ENCODE measurements around the gene CBFA2T2.
"Not testable (repeated sequence)": the region's sequence is repeated elsewhere in the genome, so short reads cannot be mapped to it uniquely, and the experiment has no call there.

The CBFA2T2 gene

DNA sequence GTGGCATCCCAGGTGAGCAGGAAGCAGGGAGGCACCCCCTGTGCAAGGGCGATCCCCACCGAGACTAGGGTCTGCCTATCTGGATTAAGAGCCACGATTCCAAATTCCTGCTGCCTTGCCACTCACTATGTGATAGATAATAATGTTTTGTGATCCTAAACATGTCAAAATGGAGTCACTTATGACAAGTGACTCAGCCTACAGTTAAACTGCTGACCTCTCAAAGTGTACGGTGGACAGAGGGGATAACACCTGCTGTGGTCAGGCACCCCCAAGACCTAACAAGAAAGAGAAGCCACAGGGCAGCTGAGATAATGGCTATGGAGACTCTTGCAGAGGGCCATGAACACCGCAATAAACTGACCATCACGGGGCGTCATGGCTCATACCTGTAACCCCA is 30.3 kb upstream of the CBFA2T2 start:
- Mint-ChIP-seq H3K36me3 (ENCODE audit: insufficient read depth) (no peaks in the 10 kb centered on the region), H3K9me3 (no peaks in the 10 kb centered on the region), H3K4me1 (ENCODE audit: low read depth in 2 of 2) (peaks cover 0 to 3% of the 10 kb centered on the region in 2 donors), H3K4me3 (no peak overlapping the region), H3K27me3 (no peaks in the 10 kb centered on the region), H3K27ac (no peak overlapping the region)
- ATAC-seq (replicated peaks) (no peak), DNase-seq (no peak)

DNA sequence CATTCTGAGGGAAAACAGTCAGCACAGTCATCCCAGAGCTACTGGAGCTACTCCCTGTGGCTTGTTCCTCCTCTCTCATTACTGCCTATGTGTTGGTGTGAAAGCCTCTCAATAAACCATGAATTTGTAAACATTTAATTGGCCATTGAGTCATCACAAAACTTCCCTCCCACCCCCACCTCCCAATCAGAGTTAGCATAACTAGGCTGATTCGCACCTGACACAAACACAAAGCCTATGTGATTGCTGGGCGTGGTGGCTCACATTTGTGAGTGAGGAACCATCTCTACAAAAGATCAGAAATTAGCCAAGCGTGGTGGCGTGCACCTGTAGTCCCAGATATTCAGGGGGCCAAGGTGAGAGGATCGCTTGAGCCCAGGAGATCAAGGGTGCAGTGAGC is 29.2 kb upstream of the CBFA2T2 start:
- no peak overlapping the region for H3K27ac Mint-ChIP-seq
- no peaks in the 10 kb centered on the region for H3K27me3 Mint-ChIP-seq
- ATAC-seq (replicated peaks) (no peak), DNase-seq (no peak)
- peaks cover 0 to 3% of the 10 kb centered on the region in 2 donors for H3K4me1 Mint-ChIP-seq (ENCODE audit: low read depth in 2 of 2)
- no peaks in the 10 kb centered on the region for H3K36me3 Mint-ChIP-seq (ENCODE audit: insufficient read depth)
- no peaks in the 10 kb centered on the region for H3K9me3 Mint-ChIP-seq
- no peak overlapping the region for H3K4me3 Mint-ChIP-seq

DNA sequence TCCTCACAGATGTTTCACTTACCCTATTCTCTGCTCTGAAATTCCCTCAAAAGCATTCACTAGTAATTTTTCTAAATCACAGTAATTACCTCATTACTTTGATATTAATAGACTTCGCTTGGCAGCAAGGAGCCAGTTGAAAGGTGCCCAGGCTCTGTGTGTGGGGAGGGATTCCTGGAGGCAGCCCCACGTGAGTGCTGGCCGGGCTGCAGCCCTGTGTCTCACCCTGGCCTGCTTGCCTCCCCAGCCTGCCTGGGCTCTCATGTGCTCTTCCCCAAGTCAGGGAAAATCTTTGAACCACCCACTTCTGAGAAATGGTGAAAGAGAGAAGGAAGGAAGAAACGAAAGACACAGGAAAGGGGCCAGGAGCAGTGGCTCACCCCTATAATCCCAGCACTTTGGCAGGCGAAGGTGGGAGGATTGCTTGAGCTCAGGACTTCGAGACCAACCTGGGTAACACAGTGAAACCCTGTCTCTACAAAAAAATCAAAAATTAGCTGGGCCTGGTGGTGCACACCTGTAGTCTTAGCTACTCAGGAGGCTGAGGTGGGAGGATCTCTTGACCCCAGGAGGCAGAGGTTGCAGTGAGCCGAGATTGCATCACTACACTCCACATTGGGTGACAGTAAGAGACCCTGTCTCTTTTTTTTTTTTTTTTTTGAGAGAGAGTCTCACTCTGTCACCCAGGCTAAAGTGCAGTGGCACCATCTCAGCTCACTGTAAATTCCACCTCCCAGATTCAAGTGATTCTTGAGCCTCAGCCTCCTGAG is 26.4 kb upstream of the CBFA2T2 start:
- H3K4me3 Mint-ChIP-seq, result no peak overlapping the region
- no peaks in the 10 kb centered on the region for H3K27me3 Mint-ChIP-seq
- no peak for ATAC-seq (replicated peaks)

DNA sequence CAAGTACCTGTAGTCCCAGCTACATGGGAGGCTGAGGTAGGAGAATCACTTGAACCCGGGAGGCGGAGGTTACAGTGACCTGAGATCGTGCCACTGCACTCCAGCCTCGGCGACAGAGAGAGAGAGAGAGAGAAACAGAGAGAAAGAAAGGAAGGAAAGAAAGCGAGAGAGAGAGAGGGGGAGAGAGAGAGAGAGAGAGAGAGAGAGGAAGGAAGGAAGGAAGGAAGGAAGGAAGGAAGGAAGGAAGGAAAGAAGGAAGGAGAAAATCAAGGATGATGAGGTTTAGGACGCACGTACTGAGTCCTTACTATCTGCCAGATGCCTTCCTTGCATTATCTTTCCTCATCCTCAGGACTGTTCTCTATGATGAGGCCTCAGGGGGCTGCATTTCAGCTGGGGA is 25.1 kb upstream of the CBFA2T2 start:
- H3K4me1 Mint-ChIP-seq (ENCODE audit: low read depth in 2 of 2); H3K9me3 Mint-ChIP-seq; H3K36me3 Mint-ChIP-seq (ENCODE audit: insufficient read depth); DNase-seq; H3K4me3 Mint-ChIP-seq; ATAC-seq (replicated peaks); H3K27me3 Mint-ChIP-seq: not testable (repeated sequence)
- peak overlapping the region in 1 of 2 donors; percentile 9 for H3K27ac Mint-ChIP-seq

More for the DNA sequence above, 26.4 kb upstream of the CBFA2T2 start:
- no peaks in the 10 kb centered on the region for H3K4me1 Mint-ChIP-seq (ENCODE audit: low read depth in 2 of 2)
- H3K36me3 Mint-ChIP-seq (ENCODE audit: insufficient read depth), result no peaks in the 10 kb centered on the region
- DNase-seq, result no peak
- H3K27ac Mint-ChIP-seq, result peak overlapping the region in 1 of 2 donors; percentile 42
- H3K9me3 Mint-ChIP-seq, result no peaks in the 10 kb centered on the region

DNA sequence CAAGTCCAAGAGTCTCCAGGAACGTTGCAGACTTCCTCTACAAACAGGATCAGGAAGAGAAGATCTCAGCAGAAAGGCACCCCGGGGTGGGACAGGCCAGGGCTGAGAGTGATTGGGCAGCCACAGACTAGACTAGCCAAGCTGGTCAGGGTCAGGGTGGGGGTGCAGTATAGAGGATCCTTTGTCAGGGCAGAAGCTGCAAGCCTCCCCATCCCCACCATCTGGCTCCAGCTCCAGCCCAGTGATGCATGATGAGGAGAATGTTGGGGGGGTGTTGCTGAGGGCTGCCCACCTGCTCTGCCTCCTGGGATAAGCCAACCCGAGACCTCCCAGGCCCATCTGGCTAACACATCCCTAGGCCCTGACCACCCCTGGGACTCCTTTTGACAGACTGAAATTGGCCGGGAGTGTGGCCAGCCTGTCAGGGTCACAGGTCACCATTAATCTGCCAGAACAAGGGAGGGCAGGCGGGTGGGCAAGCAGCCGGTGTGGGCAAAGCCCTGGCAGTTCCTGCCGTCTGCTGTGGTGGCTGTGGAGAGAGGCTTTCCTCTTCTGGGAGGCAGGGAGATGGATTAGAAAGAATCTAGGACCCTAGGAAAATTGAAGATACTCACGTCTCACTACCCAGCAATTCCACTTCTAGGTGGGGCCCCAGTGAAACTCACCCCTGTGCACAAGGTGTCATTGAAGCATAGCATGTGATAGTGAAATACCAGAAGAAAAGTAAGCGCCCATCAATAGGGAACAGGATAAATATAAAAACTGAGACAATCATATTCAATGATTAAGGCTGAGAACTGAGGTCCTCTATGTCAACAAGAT is 24.2 kb upstream of the CBFA2T2 start:
- no peak overlapping the region for H3K4me3 Mint-ChIP-seq
- H3K4me1 Mint-ChIP-seq (ENCODE audit: low read depth in 2 of 2), result no peaks in the 10 kb centered on the region
- H3K9me3 Mint-ChIP-seq, result no peaks in the 10 kb centered on the region
- ATAC-seq (replicated peaks) (no peak), DNase-seq (no peak)
- H3K36me3 Mint-ChIP-seq (ENCODE audit: insufficient read depth), result no peaks in the 10 kb centered on the region
- H3K27me3 Mint-ChIP-seq, result no peaks in the 10 kb centered on the region
- H3K27ac Mint-ChIP-seq, result no peak overlapping the region

DNA sequence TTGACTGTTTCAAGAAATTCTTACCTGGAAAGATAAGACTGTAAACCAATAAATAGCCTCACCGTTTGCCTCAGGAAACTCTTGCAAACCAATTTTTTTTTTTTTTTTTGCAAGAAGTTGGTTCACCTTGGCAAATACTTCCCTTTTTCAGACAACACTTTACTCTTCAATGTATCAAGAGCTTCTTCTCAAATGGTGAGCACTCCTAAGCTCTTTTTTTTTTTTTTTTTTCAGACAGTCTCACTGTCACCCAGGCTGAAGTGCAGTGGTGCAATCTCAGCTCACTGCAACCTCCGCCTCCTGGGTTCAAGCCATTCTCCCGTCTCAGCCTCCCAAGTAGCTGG is 23.6 kb upstream of the CBFA2T2 start:
- H3K4me1 Mint-ChIP-seq (ENCODE audit: low read depth in 2 of 2), result no peaks in the 10 kb centered on the region
- no peaks in the 10 kb centered on the region for H3K9me3 Mint-ChIP-seq
- H3K4me3 Mint-ChIP-seq, result no peak overlapping the region
- DNase-seq, result no peak
- H3K27me3 Mint-ChIP-seq, result no peaks in the 10 kb centered on the region
- no peak overlapping the region for H3K27ac Mint-ChIP-seq
- no peak for ATAC-seq (replicated peaks)
- H3K36me3 Mint-ChIP-seq (ENCODE audit: insufficient read depth), result no peaks in the 10 kb centered on the region

DNA sequence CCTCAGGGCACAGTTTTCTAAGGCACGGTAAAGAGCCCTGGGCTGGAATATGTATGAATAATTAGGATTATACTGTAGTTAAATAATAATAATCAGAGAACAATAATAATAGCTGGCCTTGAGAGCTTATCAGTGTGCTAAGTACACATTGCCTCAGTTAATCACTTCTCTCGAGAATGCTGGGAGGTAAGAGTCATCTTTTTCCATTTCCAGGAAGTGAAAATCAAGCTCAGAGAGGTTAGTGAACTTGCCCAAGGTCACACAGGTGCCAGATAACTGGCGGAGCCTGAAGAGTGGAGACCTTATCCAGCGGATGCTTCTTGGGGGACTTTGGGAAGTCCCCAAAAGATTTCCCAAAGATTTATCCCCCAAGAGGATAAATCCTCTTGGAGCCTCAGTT is 19.4 kb upstream of the CBFA2T2 start:
- Mint-ChIP-seq H3K27me3 (no peaks in the 10 kb centered on the region), H3K4me1 (ENCODE audit: low read depth in 2 of 2) (no peaks in the 10 kb centered on the region), H3K4me3 (no peak overlapping the region), H3K27ac (peak overlapping the region in 1 of 2 donors; percentile 20), H3K36me3 (ENCODE audit: insufficient read depth) (peaks cover 4% of the 10 kb centered on the region), H3K9me3 (no peaks in the 10 kb centered on the region)
- no peak for ATAC-seq (replicated peaks)
- DNase-seq, result no peak

DNA sequence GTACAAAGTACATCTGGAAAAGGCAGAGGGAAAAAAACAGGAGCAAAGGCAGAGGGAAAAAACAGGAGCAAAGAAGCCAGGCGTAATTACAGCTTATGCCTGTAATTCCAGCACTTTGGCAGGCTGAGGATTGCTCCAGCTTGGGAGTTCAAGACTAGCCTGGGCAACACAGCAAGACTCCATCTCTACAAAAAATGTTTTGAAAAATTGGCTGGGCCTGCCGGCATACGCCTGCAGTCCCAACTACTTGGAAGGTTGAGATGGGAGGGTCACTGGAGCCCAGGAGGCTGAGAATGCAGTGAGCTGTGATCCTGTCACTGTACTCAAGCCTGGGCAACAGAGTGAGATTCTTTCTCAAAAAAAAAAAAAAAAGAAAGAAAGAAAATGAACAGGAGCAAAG is 19.0 kb upstream of the CBFA2T2 start:
- no peak for ATAC-seq (replicated peaks)
- Mint-ChIP-seq H3K4me1 (ENCODE audit: low read depth in 2 of 2) (no peaks in the 10 kb centered on the region), H3K27ac (no peak overlapping the region), H3K27me3 (no peaks in the 10 kb centered on the region), H3K4me3 (no peak overlapping the region), H3K36me3 (ENCODE audit: insufficient read depth) (peaks cover 4% of the 10 kb centered on the region), H3K9me3 (no peaks in the 10 kb centered on the region)
- no peak for DNase-seq

DNA sequence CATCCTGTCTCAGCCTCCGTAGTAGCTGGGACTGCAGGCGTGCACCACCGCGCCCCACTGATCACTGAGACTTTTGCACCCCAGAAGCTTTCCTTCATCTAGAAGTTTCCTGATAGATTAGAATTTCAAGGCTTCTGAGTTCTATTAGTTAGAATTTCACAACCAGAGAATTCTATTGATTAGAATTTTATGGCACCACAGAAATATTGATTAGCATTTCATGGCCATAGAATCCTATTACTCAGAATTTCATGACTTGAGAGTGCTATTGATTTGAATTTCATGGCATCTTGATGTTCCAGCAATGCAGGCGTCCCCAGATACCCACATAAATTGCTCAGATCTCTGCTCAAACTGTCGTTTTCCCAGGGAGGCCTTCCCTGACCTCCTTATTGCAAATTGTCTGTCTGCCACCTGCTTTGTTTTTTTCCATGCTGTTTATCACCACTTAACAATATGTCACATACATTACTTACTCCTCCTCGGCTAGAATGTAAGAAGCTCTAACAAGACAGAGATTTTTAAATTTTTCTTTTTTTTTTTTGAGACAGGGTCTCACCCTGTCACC is 16.9 kb upstream of the CBFA2T2 start:
- Mint-ChIP-seq H3K27ac (no peak overlapping the region), H3K36me3 (ENCODE audit: insufficient read depth) (peaks cover 4% of the 10 kb centered on the region), H3K4me1 (ENCODE audit: low read depth in 2 of 2) (no peaks in the 10 kb centered on the region), H3K9me3 (no peaks in the 10 kb centered on the region), H3K4me3 (no peak overlapping the region), H3K27me3 (no peaks in the 10 kb centered on the region)
- ATAC-seq (replicated peaks) (no peak), DNase-seq (no peak)

DNA sequence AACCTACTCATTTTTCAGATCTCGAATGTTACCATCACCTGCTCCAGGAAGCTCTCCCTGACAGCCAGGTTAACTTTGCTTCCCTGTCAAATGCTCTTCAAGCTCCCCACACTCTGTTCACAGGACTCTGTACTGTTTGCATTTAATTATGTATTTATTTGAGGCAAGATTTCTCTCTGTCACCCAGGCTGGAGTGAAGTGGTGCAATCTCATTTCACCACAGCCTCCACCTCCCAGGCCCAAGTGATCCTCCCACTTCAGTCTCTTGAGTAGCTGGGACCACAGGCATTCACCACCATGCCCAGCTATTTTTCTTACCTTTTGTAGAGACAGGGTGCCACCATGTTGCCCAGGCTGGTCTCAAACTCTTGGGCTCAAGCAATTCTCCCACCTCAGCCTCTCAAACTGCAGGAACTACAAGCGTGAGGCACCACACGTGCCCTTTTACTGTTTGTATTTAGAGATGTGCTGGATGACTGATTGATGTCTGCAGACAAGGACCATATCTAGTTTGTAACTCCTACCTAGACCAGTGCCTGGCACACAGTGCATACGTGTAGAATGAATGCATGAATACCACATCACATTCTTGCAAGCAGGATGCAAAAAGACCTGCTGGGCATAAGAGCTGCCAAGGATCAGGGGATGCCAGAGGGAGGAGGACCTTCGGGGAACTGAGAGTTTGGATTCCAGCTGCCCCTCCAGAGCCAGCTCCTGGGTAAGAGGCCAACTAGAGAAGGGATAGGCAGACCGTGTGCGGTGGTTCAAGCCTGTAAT is 15.6 kb upstream of the CBFA2T2 start:
- Mint-ChIP-seq H3K36me3 (ENCODE audit: insufficient read depth) (peaks cover 4% of the 10 kb centered on the region), H3K9me3 (no peaks in the 10 kb centered on the region), H3K27me3 (no peaks in the 10 kb centered on the region), H3K4me1 (ENCODE audit: low read depth in 2 of 2) (no peaks in the 10 kb centered on the region), H3K4me3 (no peak overlapping the region), H3K27ac (no peak overlapping the region)
- no peak for ATAC-seq (replicated peaks)
- DNase-seq, result no peak

DNA sequence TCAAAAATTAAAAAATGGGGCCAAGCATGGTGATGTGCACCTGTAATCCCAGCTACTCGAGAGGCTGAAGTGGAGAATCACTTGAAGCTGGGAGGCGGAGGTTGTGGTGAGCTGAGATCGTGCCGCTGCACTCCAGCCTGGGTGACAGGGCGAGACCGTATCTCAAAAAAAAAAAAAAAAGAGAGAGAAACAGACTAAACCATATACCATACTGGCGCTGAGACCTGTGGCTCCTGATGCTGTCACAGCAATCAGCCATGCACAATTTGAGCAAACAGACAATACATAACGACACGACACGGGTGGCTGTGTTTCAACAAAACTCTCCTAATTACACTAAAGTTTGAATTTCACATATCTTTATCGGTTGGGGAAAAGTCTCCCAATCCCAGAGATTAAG is 14.9 kb upstream of the CBFA2T2 start:
- H3K27ac Mint-ChIP-seq, result no peak overlapping the region
- ATAC-seq (replicated peaks) (no peak), DNase-seq (no peak)
- no peaks in the 10 kb centered on the region for H3K27me3 Mint-ChIP-seq
- H3K9me3 Mint-ChIP-seq, result no peaks in the 10 kb centered on the region
- peaks cover 4% of the 10 kb centered on the region for H3K36me3 Mint-ChIP-seq (ENCODE audit: insufficient read depth)
- no peak overlapping the region for H3K4me3 Mint-ChIP-seq
- H3K4me1 Mint-ChIP-seq (ENCODE audit: low read depth in 2 of 2), result peaks cover 0 to 3% of the 10 kb centered on the region in 2 donors

DNA sequence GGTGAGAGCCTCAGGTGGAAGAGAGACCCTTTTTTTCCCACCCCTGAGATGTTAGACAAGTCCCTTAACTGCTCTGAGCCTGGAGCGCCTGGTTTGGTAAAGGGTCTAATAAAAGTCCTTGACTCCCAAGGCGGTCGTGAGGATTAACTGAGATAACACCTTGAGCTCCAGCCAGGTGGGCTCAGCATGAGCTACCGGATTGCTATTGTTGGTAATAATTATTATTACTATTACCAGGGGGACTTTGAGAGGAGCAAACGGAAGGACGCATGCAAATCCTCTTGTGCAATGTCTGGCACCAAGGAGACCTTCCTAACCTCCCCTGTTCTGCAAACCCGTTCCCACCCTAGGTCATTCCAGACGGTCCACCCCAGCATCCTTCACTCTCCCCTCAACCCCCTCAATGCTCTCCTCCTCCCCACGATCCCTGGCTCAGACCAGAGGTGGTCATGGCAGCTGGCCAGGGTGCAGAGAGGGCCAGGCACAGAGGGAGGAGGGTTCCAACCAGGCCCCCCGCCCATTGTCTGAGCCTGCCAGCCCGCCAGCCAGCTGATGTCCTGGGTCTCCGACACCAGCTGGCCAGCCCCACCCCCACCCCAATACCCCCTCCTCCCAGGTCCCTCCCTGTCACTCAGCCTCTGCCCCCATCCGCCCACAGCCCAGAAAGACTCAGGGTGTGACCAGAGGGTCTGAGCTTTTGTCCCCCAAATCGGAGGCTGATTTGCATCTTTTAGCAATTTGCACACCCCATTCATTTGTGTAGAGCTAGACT is 14.3 kb upstream of the CBFA2T2 start:
- Mint-ChIP-seq H3K27me3 (no peaks in the 10 kb centered on the region), H3K36me3 (ENCODE audit: insufficient read depth) (peaks cover 4% of the 10 kb centered on the region), H3K4me1 (ENCODE audit: low read depth in 2 of 2) (peaks cover 0 to 3% of the 10 kb centered on the region in 2 donors), H3K9me3 (no peaks in the 10 kb centered on the region), H3K27ac (no peak overlapping the region), H3K4me3 (no peak overlapping the region)
- DNase-seq, result no peak
- no peak for ATAC-seq (replicated peaks)
